Naive thymus-derived CD4-positive, alpha-beta T cell (primary cell): ENCODE measurements around the gene MTOR. TPM values are rescaled to one million over a fixed set of nuclear protein-coding genes. Genes with fewer than 3 reads are reported as not detected.

Source experiments
- ATAC-seq: fragments of 150-1000 bp; cut with Tn5 transposase; 2 replicates; pipeline ENCODE4 v1.10.0; 2021; ENCODE audit warnings: mild to moderate bottlenecking, moderate library complexity
- CTCF ChIA-PET: fragments of 350-600 bp; sonication (Branson Sonifier 250); formaldehyde crosslinking; loops from one replicate; lab custom pipeline; 2021; ENCODE audit warnings: antibody characterized with exemption; lab: Charles Lee
- POLR2A ChIA-PET: fragments of 350-600 bp; sonication (Branson Sonifier 250); formaldehyde crosslinking; loops from one replicate; lab custom pipeline; 2021; ENCODE audit warnings: antibody characterized with exemption, inconsistent platforms; lab: Charles Lee
- DNase-seq, 9 donors: peaks; one replicate each; pipeline versions ENCODE4 v3.0.0 to v3.0.0-alpha.2; 2020 to 2022; ENCODE audit warnings: mixed read lengths in 1 of 9
- H3K27ac ChIP-seq: one replicate; pipeline ENCODE4 v1.7.0; 2013; ENCODE audit warnings: mild to moderate bottlenecking, low read depth, low read length, moderate library complexity
- H3K27me3 ChIP-seq, 2 donors: one replicate each; pipeline ENCODE4 v1.7.0; 2013; ENCODE audit warnings: low read length in 2 of 2, mild to moderate bottlenecking in 2 of 2, moderate library complexity in 2 of 2; ENCODE audit not compliant: control insufficient read depth in 2 of 2, insufficient read depth in 2 of 2
- H3K36me3 ChIP-seq, 3 experiments: 1 replicate in 2 of 3; 2 replicates in 1 of 3; pipeline ENCODE4 v1.7.0; 2013; ENCODE audit warnings: low read length in 3 of 3, mild to moderate bottlenecking in 3 of 3, moderate library complexity in 1 of 3; ENCODE audit not compliant: insufficient read depth in 3 of 3, control insufficient read depth in 2 of 3
- H3K4me1 ChIP-seq, 2 donors: one replicate each; pipeline ENCODE4 v1.7.0; 2013; ENCODE audit warnings: low read length in 2 of 2, mild to moderate bottlenecking in 2 of 2, moderate library complexity in 1 of 2; ENCODE audit not compliant: control insufficient read depth in 2 of 2, insufficient read depth in 2 of 2
- H3K4me3 ChIP-seq: 2 replicates; pipeline ENCODE4 v1.7.0; 2013; ENCODE audit warnings: mild to moderate bottlenecking, low read length
- H3K9me3 ChIP-seq, 3 experiments: 1 replicate in 2 of 3; 2 replicates in 1 of 3; pipeline ENCODE4 v1.7.0; 2013; ENCODE audit warnings: low read length in 3 of 3; ENCODE audit not compliant: control insufficient read depth in 2 of 3
- H3K27ac Mint-ChIP-seq, 9 donors: one replicate each; pipeline ENCODE4 v1.8.0; 2020 to 2022; ENCODE audit warnings: mixed read lengths in 9 of 9, mild to moderate bottlenecking in 8 of 9, moderate library complexity in 5 of 9, inconsistent platforms in 2 of 9
- H3K27me3 Mint-ChIP-seq, 5 donors: one replicate each; pipeline ENCODE4 v1.8.0; 2021 to 2022; ENCODE audit warnings: mixed read lengths in 5 of 5, mild to moderate bottlenecking in 1 of 5
- H3K36me3 Mint-ChIP-seq, 5 donors: one replicate each; pipeline ENCODE4 v1.8.0; 2020 to 2022; ENCODE audit warnings: mixed read lengths in 5 of 5, mild to moderate bottlenecking in 3 of 5, inconsistent platforms in 1 of 5
- H3K4me1 Mint-ChIP-seq, 7 donors: one replicate each; pipeline ENCODE4 v1.8.0; 2020 to 2022; ENCODE audit warnings: mixed read lengths in 7 of 7, mild to moderate bottlenecking in 3 of 7, inconsistent platforms in 1 of 7
- H3K4me3 Mint-ChIP-seq, 10 donors: one replicate each; pipeline ENCODE4 v1.8.0; 2020 to 2022; ENCODE audit warnings: mild to moderate bottlenecking in 10 of 10, mixed read lengths in 10 of 10, moderate library complexity in 6 of 10, inconsistent platforms in 2 of 10
- H3K9me3 Mint-ChIP-seq, 11 donors: one replicate each; pipeline ENCODE4 v1.8.0; 2020 to 2022; ENCODE audit warnings: mixed read lengths in 11 of 11, mild to moderate bottlenecking in 4 of 11, inconsistent platforms in 1 of 11, moderate library complexity in 1 of 11
- intact Hi-C, 2 donors: fragments of 100-400 bp; cut with micrococcal nuclease; formaldehyde crosslinking; loops; one replicate each; pipeline ENCODE4 v1.15.1; 2023
- polyA plus RNA-seq, 2 donors: library from polyadenylated mRNA; unstranded; fragments of 300-500 nt; fragmentation: Illumina TruSeq; gene quantifications; one replicate each; pipeline ENCODE4 v1.2.3, GENCODE V29; 2021
- total RNA-seq, 6 experiments: library from RNA in 5 of 6; stranded (reverse) in 5 of 6; gene quantifications; 1 replicate in 5 of 6; 2 replicates in 1 of 6; pipeline ENCODE4 v1.2.3 and lab custom pipeline; 2021 to 2026

MTOR gene
- total and polyA plus RNA-seq, 7 experiments from 2014 or later = 4.8 to 47.9 (median 44.8) TPM

GRCh38 chr1:11284784-11285183, 22.4 kb upstream of the MTOR start:
- no peaks in the 10 kb centered on the region for H3K9me3 ChIP-seq
- peaks cover 4 to 36% (median 8%) of the 10 kb centered on the region in 3 experiments for H3K36me3 ChIP-seq
- peak overlapping the region; percentile 84 to 98 (median 92) for H3K27ac Mint-ChIP-seq
- no peaks in the 10 kb centered on the region for H3K27me3 Mint-ChIP-seq
- ATAC-seq (no peak), DNase-seq (peak in 1 of 9 donors; percentile 14)
- H3K4me1 Mint-ChIP-seq = peaks cover 54 to 89% (median 75%) of the 10 kb centered on the region in 7 donors
- peak overlapping the region; percentile 54 to 87 (median 78) for H3K4me3 Mint-ChIP-seq
- H3K4me3 ChIP-seq = no peak overlapping the region
- peaks cover 18 to 73% of the 10 kb centered on the region in 2 donors for H3K4me1 ChIP-seq
- peaks cover 12 to 52% (median 41%) of the 10 kb centered on the region in 5 donors for H3K36me3 Mint-ChIP-seq
- ChIA-PET POLR2A (interaction anchor here (0.7 to 5.5 kb wide), 5 partner anchors 9 to 1167 kb away, joined by 3 to 31 read pairs (median 6); partner anchors contain the start of gene MTOR), CTCF (no interaction called here)
- peak overlapping the region; percentile 71 for H3K27ac ChIP-seq
- H3K9me3 Mint-ChIP-seq = peaks cover 0 to 4% (median 0%) of the 10 kb centered on the region in 11 donors
- H3K27me3 ChIP-seq = no peaks in the 10 kb centered on the region
- intact Hi-C loops = loop anchor here in 1 of 2 donors (5.0 kb wide), 1 partner anchor 812 kb away; the partner anchor contains the start of genes DFFA and PEX14

- H3K4me3 Mint-ChIP-seq = peak overlapping the region; percentile 10 to 85 (median 72)
- peak overlapping the region; percentile 71 for H3K27ac ChIP-seq
These were observed 20.8 kb upstream of the MTOR start for GRCh38 chr1:11283151-11283550.

GRCh38 chr1:11281518-11282331, 19.4 kb upstream of the MTOR start:
- peaks cover 8 to 57% (median 45%) of the 10 kb centered on the region in 5 donors for H3K36me3 Mint-ChIP-seq
- no peaks in the 10 kb centered on the region for H3K9me3 ChIP-seq
- no peak for ATAC-seq
- peaks cover 0 to 4% (median 0%) of the 10 kb centered on the region in 11 donors for H3K9me3 Mint-ChIP-seq
- peaks cover 21 to 81% of the 10 kb centered on the region in 2 donors for H3K4me1 ChIP-seq
- ChIA-PET CTCF (interaction anchor here (0.6 to 2.1 kb wide), 6 partner anchors 9 to 322 kb away, joined by 3 to 9 read pairs (median 3); no protein-coding TSS in a partner anchor), POLR2A (interaction anchor here (0.7 to 5.5 kb wide), 9 partner anchors 9 to 759 kb away, joined by 3 to 31 read pairs (median 5); partner anchors contain the start of gene MTOR)
- H3K27me3 Mint-ChIP-seq = no peaks in the 10 kb centered on the region
- peak overlapping the region; percentile 49 to 85 (median 73) for H3K4me3 Mint-ChIP-seq
- H3K27me3 ChIP-seq = no peaks in the 10 kb centered on the region
- H3K4me3 ChIP-seq = peak overlapping the region; percentile 40
- intact Hi-C loops = loop anchor here (1.0 to 5.0 kb wide), 4 partner anchors 8 to 809 kb away; partner anchors contain the start of genes UBIAD1 (in 2 of the 2), DFFA (in 1 of the 2), MTOR (in 1 of the 2) and PEX14 (in 1 of the 2)
- DNase-seq = no peak
- H3K36me3 ChIP-seq = peaks cover under 1 to 30% (median 8%) of the 10 kb centered on the region in 3 experiments
- peak overlapping the region; percentile 70 to 98 (median 90) for H3K27ac Mint-ChIP-seq
- peak overlapping the region; percentile 71 for H3K27ac ChIP-seq
- H3K4me1 Mint-ChIP-seq = peaks cover 64 to 97% (median 87%) of the 10 kb centered on the region in 7 donors

More at GRCh38 chr1:11283151-11283550, 20.8 kb upstream of the MTOR start:
- Mint-ChIP-seq H3K27me3 (no peaks in the 10 kb centered on the region), H3K9me3 (peaks cover 0 to 4% (median 0%) of the 10 kb centered on the region in 11 donors), H3K27ac (peak overlapping the region; percentile 20 to 98 (median 92)), H3K4me1 (peaks cover 58 to 93% (median 82%) of the 10 kb centered on the region in 7 donors), H3K36me3 (peaks cover 8 to 56% (median 44%) of the 10 kb centered on the region in 5 donors)
- ATAC-seq = no peak
- ChIA-PET CTCF (interaction anchor here (0.6 to 1.4 kb wide), 2 partner anchors 88 to 245 kb away, joined by 4 to 6 read pairs; no protein-coding TSS in a partner anchor), POLR2A (interaction anchor here (0.8 to 5.5 kb wide), 8 partner anchors 8 to 625 kb away, joined by 3 to 31 read pairs (median 6); partner anchors contain the start of genes MTOR and UBIAD1)
- peaks cover 18 to 77% of the 10 kb centered on the region in 2 donors for H3K4me1 ChIP-seq
- H3K36me3 ChIP-seq = peaks cover 4 to 34% (median 8%) of the 10 kb centered on the region in 3 experiments
- intact Hi-C loops = loop anchor here in 1 of 2 donors (5.0 kb wide), 1 partner anchor 811 kb away; the partner anchor contains the start of genes DFFA and PEX14
- no peaks in the 10 kb centered on the region for H3K9me3 ChIP-seq
- no peak overlapping the region for H3K4me3 ChIP-seq
- no peaks in the 10 kb centered on the region for H3K27me3 ChIP-seq
- DNase-seq = no peak

GRCh38 chr1:11280719-11281376, 18.5 kb upstream of the MTOR start:
- peak overlapping the region; percentile 70 to 98 (median 90) for H3K27ac Mint-ChIP-seq
- DNase-seq (peak in 7 of 9 donors; percentile 35 to 60 (median 57)), ATAC-seq (peak; percentile 84)
- H3K4me1 Mint-ChIP-seq = peaks cover 70 to 97% (median 85%) of the 10 kb centered on the region in 7 donors
- peaks cover 0 to 4% (median 0%) of the 10 kb centered on the region in 11 donors for H3K9me3 Mint-ChIP-seq
- ChIA-PET CTCF (interaction anchor here (0.6 to 2.1 kb wide), 6 partner anchors 10 to 323 kb away, joined by 3 to 9 read pairs (median 3); no protein-coding TSS in a partner anchor), POLR2A (interaction anchor here (0.7 to 5.5 kb wide), 10 partner anchors 8 to 758 kb away, joined by 3 to 31 read pairs (median 4); partner anchors contain the start of gene MTOR)
- H3K36me3 ChIP-seq = peaks cover 0 to 21% (median 3%) of the 10 kb centered on the region in 3 experiments
- intact Hi-C loops = loop anchor here (1.0 to 5.0 kb wide), 4 partner anchors 8 to 809 kb away; partner anchors contain the start of genes UBIAD1 (in 2 of the 2), DFFA (in 1 of the 2), MTOR (in 1 of the 2) and PEX14 (in 1 of the 2)
- no peaks in the 10 kb centered on the region for H3K27me3 ChIP-seq
- H3K27ac ChIP-seq = peak overlapping the region; percentile 71
- H3K4me3 Mint-ChIP-seq = peak overlapping the region; percentile 47 to 85 (median 73)
- H3K4me1 ChIP-seq = peaks cover 20 to 79% of the 10 kb centered on the region in 2 donors
- H3K27me3 Mint-ChIP-seq = no peaks in the 10 kb centered on the region
- no peaks in the 10 kb centered on the region for H3K9me3 ChIP-seq
- H3K4me3 ChIP-seq = peak overlapping the region; percentile 40
- peaks cover 13 to 55% (median 41%) of the 10 kb centered on the region in 5 donors for H3K36me3 Mint-ChIP-seq

- ChIA-PET POLR2A (interaction anchor here (1.2 to 5.5 kb wide), 5 partner anchors 9 to 21 kb away, joined by 3 to 31 read pairs (median 4); partner anchors contain the start of gene MTOR), CTCF (interaction anchor here (0.6 to 2.1 kb wide), 3 partner anchors 12 to 242 kb away, joined by 3 to 9 read pairs (median 3); no protein-coding TSS in a partner anchor)
- Mint-ChIP-seq H3K4me1 (peaks cover 70 to 97% (median 85%) of the 10 kb centered on the region in 7 donors), H3K27ac (peak overlapping the region; percentile 70 to 98 (median 90)), H3K4me3 (peak overlapping the region; percentile 43 to 85 (median 70)), H3K9me3 (peaks cover 0 to 4% (median 0%) of the 10 kb centered on the region in 11 donors), H3K36me3 (peaks cover 19 to 53% (median 40%) of the 10 kb centered on the region in 5 donors), H3K27me3 (no peaks in the 10 kb centered on the region)
- no peak for DNase-seq
- H3K9me3 ChIP-seq = no peaks in the 10 kb centered on the region
- no peaks in the 10 kb centered on the region for H3K27me3 ChIP-seq
- no peak overlapping the region for H3K4me3 ChIP-seq
- peaks cover 0 to 15% (median 0%) of the 10 kb centered on the region in 3 experiments for H3K36me3 ChIP-seq
- no peak for ATAC-seq
- H3K27ac ChIP-seq = peak overlapping the region; percentile 71
- peaks cover 31 to 78% of the 10 kb centered on the region in 2 donors for H3K4me1 ChIP-seq
- intact Hi-C loops = loop anchor here in 1 of 2 donors (2.0 to 5.0 kb wide), 2 partner anchors 15 to 807 kb away; partner anchors contain the start of genes DFFA and PEX14
These were observed 17.3 kb upstream of the MTOR start for GRCh38 chr1:11279630-11280029.
